LNCaP clone FGC (cell line): ENCODE results near the gene TNRC6A.
"Not testable (repeated sequence)": the region's sequence is repeated elsewhere in the genome, so short reads cannot be mapped to it uniquely, and the experiment has no call there.

Experiments
- DNase-seq: peaks from one replicate; pipeline ENCODE4 v3.0.0-alpha.2; 2011; ENCODE audit warnings: low read depth
- H3K4me3 ChIP-seq: 2 replicates; pipeline ENCODE4 v1.5.1; 2011; ENCODE audit warnings: mild to moderate bottlenecking, low read depth, low read length, control low read depth
- TF ChIP-seq, protein P1 (sequence below): IDR thresholded peaks from 2 replicates; pipeline ENCODE4 v1.5.1; 2012; ENCODE audit warnings: mild to moderate bottlenecking; ENCODE audit not compliant: control insufficient read depth, insufficient read depth; ENCODE audit errors: extremely low read depth

Gene TNRC6A

GRCh38 chr16:24838554-24839266 is 109.3 kb downstream of the TNRC6A start:
- no peak for DNase-seq
- TF ChIP-seq, protein P1, sequence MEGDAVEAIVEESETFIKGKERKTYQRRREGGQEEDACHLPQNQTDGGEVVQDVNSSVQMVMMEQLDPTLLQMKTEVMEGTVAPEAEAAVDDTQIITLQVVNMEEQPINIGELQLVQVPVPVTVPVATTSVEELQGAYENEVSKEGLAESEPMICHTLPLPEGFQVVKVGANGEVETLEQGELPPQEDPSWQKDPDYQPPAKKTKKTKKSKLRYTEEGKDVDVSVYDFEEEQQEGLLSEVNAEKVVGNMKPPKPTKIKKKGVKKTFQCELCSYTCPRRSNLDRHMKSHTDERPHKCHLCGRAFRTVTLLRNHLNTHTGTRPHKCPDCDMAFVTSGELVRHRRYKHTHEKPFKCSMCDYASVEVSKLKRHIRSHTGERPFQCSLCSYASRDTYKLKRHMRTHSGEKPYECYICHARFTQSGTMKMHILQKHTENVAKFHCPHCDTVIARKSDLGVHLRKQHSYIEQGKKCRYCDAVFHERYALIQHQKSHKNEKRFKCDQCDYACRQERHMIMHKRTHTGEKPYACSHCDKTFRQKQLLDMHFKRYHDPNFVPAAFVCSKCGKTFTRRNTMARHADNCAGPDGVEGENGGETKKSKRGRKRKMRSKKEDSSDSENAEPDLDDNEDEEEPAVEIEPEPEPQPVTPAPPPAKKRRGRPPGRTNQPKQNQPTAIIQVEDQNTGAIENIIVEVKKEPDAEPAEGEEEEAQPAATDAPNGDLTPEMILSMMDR: no peak
- no peak overlapping the region for H3K4me3 ChIP-seq

GRCh38 chr16:24839347-24839972 is 110.0 kb downstream of the TNRC6A start:
- DNase-seq: no peak
- H3K4me3 ChIP-seq: no peak overlapping the region
- TF ChIP-seq, protein P1: no peak

DNA sequence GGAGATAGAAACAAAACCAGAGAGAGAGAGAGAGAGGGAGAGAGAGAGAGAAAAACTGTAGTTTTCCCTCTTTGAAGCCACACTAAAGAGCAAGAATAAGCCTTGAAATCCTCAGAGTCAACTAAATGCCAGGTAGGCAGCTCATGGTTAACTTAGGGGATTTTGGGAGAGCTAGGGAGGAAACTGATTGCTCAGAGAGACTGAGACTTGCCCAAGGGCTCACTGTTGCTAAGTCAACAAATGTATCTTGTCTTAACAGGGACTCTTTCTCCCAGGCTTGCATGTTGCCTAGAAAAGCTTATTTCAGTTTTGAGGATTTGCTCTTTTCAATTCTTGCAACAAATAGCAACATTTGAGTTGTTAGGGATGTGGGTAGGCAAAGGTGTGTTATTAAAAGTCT is 111.8 kb downstream of the TNRC6A start:
- no peak for DNase-seq
- no peak overlapping the region for H3K4me3 ChIP-seq
- TF ChIP-seq, protein P1: no peak

GRCh38 chr16:24844101-24845030 is 114.9 kb downstream of the TNRC6A start:
- no peak for DNase-seq

GRCh38 chr16:24845031-24845365 is 115.5 kb downstream of the TNRC6A start:
- not testable (repeated sequence) for DNase-seq, H3K4me3 ChIP-seq

More at GRCh38 chr16:24844101-24845030, 114.9 kb downstream of the TNRC6A start:
- TF ChIP-seq, protein P1: no peak
- H3K4me3 ChIP-seq: no peak overlapping the region

- DNase-seq: no peak
- H3K4me3 ChIP-seq: no peak within 1 kb of the TSS
- TF ChIP-seq, protein P1: no peak
Measured at GRCh38 chr16:24845726-24846547, 116.5 kb downstream of the TNRC6A start, which contains the start of gene SLC5A11. TSS of gene SLC5A11 (plus strand) at chr16:24845963. CDS start at chr16:24858644, 12,681 bp downstream.
